ENCODE data around the gene KCTD11.
"Not testable (repeated sequence)": the region's sequence is repeated elsewhere in the genome, so short reads cannot be mapped to it uniquely, and the experiment has no call there.

Gene KCTD11

DNA sequence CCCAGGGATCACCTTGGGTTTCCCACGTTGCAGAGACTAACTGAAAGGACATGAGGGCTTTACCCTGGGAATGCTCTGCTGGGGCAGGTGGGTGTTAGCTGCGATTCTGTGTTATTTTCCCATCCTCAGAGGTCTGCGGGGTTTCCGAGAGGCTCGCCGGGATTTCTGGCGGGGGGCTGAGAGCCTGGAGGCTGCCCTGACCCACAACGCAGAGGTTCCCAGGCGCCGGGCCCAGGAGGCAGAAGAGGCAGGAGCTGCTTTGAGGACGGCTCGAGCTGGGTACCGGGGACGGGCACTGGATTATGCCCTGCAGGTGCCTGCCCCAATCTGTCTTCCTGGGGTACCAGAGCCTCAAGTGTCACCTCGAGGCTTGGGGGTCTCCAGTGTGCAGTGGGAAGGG, 8.7 kb upstream of the KCTD11 start:
- DNase-seq (ENCODE audit: low read depth in 1 of 2, low spot score in 1 of 2), result no peak

GRCh38 chr17:7346761-7347614, 5.0 kb upstream of the KCTD11 start:
- DNase-seq (ENCODE audit: low read depth in 1 of 2, low spot score in 1 of 2), result no peak

GRCh38 chr17:7347630-7348477, 4.1 kb upstream of the KCTD11 start:
- DNase-seq (ENCODE audit: low read depth in 1 of 2, low spot score in 1 of 2), result no peak

DNA sequence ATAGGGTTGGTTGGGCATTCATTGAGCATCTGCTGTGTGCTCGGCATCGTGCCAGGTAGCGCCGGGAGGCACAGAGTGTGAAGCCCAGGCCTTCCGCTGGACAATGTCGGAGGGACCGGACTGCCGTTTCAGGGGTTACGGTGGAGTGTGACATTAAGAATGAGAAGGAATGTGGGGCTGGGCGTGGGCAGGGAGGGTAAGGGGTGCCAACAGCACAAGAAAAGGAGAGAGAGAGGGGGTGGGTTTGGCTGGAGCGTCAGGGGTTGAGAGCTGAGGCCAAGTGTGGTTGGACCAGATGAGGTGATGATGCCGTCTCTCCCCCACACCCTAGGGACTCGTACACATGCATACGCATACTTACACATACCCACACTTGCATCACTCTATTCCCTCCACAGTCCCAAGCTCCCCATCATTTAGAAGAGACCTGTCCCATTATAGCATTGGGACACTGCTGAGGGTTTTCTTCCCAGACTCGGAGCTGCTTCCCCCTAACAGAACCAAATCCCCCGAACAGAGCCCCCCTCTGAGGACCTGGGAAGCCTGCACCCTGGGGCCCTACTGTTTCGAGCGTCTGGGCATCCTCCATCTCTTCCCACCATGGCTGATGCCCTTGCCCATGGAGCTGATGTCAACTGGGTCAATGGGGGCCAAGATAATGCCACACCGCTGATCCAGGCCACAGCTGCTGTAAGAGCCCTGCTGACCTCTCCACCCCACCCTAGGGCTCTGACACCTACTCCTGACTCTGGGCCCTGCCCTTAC, 3.3 kb upstream of the KCTD11 start:
- DNase-seq (ENCODE audit: low read depth in 1 of 2, low spot score in 1 of 2), result no peak

- no peak for DNase-seq (ENCODE audit: low read depth in 1 of 2, low spot score in 1 of 2)
Measured at GRCh38 chr17:7352503-7352889, 534 bp downstream of the KCTD11 start.

DNA sequence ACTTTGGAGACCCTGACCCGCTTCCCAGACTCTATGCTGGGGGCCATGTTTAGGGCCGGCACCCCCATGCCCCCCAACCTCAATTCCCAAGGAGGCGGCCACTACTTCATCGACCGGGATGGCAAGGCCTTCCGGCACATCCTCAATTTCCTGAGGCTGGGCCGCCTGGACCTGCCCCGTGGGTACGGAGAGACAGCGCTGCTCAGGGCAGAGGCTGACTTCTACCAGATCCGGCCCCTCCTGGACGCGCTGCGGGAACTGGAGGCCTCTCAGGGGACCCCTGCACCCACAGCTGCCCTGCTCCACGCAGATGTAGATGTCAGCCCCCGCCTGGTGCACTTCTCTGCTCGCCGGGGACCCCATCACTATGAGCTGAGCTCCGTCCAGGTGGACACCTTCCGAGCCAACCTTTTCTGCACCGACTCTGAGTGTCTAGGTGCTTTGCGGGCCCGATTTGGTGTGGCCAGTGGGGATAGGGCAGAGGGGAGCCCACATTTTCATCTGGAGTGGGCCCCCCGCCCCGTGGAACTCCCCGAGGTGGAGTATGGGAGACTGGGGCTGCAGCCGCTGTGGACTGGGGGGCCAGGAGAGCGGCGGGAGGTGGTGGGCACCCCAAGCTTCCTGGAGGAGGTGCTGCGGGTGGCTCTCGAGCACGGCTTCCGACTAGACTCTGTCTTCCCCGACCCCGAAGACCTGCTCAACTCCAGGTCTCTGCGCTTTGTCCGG, 1.1 kb downstream of the KCTD11 start:
- no peak for DNase-seq (ENCODE audit: low read depth in 1 of 2, low spot score in 1 of 2)

DNA sequence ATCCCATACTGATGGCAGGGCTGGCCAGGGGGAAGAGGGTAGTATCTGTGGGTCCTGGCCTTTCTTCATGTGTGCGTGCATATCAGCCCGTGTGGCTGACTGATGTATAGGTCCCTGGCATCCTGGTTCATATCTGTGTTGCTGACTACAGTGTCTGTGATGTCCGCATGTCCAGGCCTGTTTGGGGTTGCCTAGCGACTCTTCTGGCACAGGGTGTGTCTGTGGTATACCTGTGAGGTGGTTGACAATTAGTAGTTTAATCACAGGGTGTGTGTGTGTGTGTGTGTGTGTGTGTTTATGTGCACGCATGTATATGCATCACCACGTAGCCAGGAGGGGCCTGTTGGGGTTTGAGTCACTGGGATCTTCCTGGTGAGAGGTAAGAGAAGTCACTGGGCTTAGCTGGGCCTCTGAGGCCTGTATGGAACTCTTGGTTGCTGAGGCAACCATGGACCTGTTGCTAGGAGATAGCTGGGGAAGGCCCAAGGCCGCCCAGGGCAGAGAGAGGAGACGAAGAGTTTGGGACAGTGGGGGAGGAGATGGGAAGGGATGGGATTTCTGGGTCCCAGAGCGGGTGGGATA, 2.4 kb downstream of the KCTD11 start:
- no peak for DNase-seq (ENCODE audit: low read depth in 1 of 2, low spot score in 1 of 2)

DNA sequence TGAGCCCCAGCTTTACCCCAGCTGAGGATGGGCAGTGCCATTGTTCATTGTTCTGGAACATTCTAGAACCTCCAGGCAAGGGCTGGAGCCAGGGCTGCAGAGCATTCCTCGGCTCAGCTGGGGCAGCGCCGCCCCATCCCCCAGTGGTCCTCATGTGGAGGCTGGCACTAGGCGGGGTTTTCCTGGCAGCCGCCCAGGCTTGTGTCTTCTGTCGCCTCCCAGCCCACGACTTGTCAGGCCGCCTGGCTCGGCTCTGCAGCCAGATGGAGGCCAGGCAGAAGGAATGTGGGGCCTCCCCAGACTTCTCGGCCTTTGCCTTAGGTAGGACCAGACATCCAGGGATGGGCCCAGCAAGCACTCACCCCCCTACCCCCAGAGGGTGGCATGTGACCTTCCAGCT, 3.1 kb downstream of the KCTD11 start, which contains the start of gene TMEM95:
TSS of gene TMEM95 (plus strand) at position 104 of the 400 bp plus-strand sequence. CDS start at position 153, 49 bp downstream.
- no peak for DNase-seq (ENCODE audit: low read depth in 1 of 2, low spot score in 1 of 2)

DNA sequence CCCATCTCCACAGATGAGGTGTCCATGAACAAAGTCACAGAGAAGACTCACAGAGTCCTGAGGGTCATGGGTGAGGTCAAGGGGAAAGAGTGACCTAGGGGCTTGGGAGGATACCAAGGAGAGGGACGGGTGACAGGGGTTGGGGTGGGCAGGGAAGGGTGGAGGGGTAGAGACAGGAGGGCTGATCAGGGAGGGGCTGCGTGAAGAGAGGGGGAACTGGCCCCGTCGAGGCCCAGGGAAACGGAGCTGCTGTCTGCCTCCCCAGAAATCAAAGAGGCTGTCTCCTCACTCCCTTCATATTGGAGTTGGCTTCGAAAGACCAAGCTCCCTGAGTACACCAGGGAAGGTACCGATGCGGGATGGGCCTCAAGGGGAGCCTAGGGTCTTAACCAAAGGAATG, 3.6 kb downstream of the KCTD11 start:
- no peak for DNase-seq (ENCODE audit: low read depth in 1 of 2, low spot score in 1 of 2)

DNA sequence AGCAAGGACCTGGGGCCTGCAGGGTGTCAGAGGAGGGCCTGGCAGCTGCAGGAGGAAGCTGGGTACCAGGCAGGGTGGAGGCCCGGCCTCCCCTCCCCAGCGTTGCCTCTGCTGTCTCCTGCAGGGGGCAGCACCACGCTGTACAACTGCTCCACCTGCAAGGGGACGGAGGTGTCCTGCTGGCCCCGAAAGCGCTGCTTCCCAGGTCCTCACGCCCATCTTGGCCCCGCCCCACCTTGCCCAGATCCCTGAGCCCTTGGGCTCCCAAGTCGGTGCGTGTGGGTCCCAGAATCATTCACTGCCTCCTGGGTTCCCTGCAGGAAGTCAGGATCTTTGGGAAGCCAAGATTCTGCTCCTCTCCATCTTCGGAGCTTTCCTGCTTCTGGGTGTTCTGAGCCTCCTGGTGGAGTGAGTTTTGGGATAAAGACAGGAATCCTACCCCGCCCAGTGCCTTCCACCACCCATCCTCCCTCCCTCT, 4.1 kb downstream of the KCTD11 start:
- DNase-seq (ENCODE audit: low read depth in 1 of 2, low spot score in 1 of 2), result peak; percentile 70 to 77

DNA sequence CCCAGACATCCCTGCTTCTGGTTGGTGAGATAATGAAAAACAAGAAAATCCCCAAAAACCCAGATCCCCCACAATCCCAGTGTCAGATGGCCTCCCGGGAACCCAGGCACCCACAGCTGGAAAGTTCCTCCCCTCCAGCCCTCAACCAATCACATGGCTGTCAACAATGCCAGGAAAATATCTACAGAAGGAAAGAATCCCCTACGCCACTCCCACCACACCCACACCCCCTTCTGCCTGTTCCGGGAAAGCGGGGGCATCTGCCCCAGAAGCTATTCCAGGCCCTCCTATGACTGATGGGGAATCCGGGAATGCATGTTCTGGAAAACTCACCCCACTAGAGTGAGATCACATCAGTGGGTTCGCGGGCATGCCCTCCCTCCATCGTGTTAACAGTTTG, 4.8 kb downstream of the KCTD11 start:
- no peak for DNase-seq (ENCODE audit: low read depth in 1 of 2, low spot score in 1 of 2)

- no peak for DNase-seq (ENCODE audit: low read depth in 1 of 2, low spot score in 1 of 2)
Measured at GRCh38 chr17:7357381-7357780, 5.4 kb downstream of the KCTD11 start.

- DNase-seq (ENCODE audit: low read depth in 1 of 2, low spot score in 1 of 2), result no peak
Measured at GRCh38 chr17:7361906-7362305, 9.9 kb downstream of the KCTD11 start.

DNA sequence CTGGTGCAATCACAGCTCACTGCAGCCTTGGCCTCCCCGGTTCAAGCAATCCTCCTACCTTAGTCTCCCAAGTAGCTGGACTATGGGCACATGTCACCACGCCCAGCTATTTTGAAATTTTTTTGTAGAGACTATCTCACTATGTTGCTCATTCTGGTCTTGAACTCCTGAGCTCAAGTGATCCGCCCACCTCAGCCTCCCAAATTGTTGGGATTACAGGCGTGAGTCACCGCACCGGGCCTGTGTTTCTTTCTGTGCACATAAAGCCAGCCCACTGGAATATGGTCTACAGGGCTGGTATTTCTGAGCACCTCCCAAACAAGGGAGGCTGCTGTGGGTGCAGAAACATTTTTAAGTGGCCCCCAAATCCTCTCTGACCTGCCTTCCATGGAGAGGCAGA, 11.3 kb downstream of the KCTD11 start:
- no peak for DNase-seq (ENCODE audit: low read depth in 1 of 2, low spot score in 1 of 2)

DNA sequence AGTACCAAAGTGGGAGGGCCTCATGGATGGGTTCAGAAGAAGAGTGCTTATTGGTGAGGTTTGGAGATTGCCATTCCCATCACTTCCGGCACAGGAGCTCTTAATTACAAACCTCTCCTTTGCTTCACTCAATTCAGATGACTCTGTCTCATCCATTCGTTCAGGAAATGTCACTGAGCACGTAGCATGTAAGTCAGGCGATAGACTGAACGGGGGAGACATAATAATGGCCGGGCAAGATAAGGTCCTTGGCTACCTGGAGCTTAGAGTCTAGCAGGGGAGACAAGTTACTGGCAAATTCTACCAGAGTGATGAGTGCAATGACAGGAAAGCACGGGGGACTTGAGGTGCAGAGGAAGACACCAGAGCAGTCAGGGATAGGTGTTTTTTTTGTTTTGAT, 14.0 kb downstream of the KCTD11 start:
- not testable (repeated sequence) for DNase-seq (ENCODE audit: low read depth in 1 of 2, low spot score in 1 of 2)

DNA sequence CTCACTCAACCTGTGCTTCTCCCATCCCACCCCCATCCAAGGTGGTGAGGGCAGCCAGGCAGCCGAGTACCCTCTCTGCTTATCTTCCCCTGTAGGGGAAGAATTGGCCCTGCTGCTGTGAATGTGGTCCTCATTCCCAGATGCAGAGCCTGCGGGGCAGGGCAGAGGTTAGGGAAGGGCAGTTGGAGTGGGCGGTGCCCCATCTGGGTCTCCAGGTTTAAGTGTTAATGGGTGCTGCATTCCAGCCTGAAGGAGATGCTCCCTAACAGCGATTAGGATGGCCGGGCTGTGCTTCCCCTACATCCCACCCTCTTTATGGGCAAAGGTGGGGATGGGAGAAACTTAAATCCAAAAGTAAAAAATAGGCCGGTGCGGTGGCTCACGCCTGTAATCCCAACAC, 15.1 kb downstream of the KCTD11 start:
- no peak for DNase-seq (ENCODE audit: low read depth in 1 of 2, low spot score in 1 of 2)

- DNase-seq (ENCODE audit: low read depth in 1 of 2, low spot score in 1 of 2), result no peak
Measured at GRCh38 chr17:7367918-7368598, 16.1 kb downstream of the KCTD11 start.

GRCh38 chr17:7368599-7368994, 16.6 kb downstream of the KCTD11 start:
- not testable (repeated sequence) for DNase-seq (ENCODE audit: low read depth in 1 of 2, low spot score in 1 of 2)

DNA sequence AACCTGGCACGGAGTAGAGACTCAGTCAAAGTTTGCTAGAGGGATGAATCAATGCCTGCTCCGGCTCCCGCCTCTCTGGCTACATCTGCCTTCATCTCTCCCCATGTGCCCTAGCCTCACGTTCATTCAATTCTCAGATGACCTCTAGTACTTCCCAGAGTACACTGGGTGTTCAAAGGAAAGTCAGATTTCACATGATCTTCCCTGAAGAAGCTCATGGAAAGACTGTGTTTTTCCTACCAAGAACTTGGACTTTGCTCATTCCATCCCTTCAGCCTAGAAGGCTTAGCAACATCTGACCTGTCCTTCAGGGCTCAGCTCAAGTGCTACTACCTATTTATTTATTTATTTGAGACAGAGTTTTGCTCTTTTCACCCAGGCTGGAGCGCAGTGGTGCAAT, 17.9 kb downstream of the KCTD11 start:
- no peak for DNase-seq (ENCODE audit: low read depth in 1 of 2, low spot score in 1 of 2)

DNA sequence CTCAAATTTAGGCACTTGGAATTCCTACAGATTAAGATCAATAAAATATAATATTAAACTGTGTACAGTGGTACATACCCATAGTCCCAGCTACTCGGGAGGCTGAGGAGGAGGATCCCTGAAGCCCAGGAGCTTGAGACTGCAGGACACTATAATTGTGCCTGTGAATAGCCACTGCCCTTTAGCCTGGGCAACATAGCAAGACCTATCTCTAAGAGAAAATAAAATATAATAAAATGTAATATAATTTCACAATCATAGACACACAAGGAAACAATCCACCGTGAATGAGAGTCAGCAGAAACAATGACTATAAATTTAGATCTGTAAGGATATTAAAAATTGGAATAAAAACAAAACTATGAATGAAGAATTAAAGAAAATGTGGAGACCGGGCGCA, 18.9 kb downstream of the KCTD11 start:
- no peak for DNase-seq (ENCODE audit: low read depth in 1 of 2, low spot score in 1 of 2)
